ENCODE measurements around the gene ENTHD1. TPM values are rescaled to one million over a fixed set of nuclear protein-coding genes. Genes with fewer than 3 reads are reported as not detected.

ENTHD1 gene
- total and polyA plus RNA-seq, 4 donors: 0.12 TPM; not detected in 3

GRCh38 chr22:39733191-39733590 is 160.4 kb downstream of the ENTHD1 start:
- DNase-seq: no peak
- H3K27me3 ChIP-seq (ENCODE audit: control insufficient read depth in 1 of 2, insufficient read depth in 2 of 2, low read length in 1 of 2): no peaks in the 10 kb centered on the region
- intact Hi-C loops (cut with DNase I): no loop called here
- no peak overlapping the region for H3K4me3 ChIP-seq (ENCODE audit: low read length in 2 of 2)
- 76 to 79% methylated on average over 2 of the region's 2 CpGs for WGBS, 2 donors
- no peaks in the 10 kb centered on the region for H3K36me3 ChIP-seq (ENCODE audit: control insufficient read depth in 1 of 2, insufficient read depth in 2 of 2, low read length in 1 of 2)
- ATAC-seq (ENCODE audit: low FRiP score): no peak
- H3K27ac ChIP-seq (ENCODE audit: low read depth in 1 of 2, low read length in 2 of 2): no peak overlapping the region
- H3K4me1 ChIP-seq (ENCODE audit: control insufficient read depth in 1 of 2, insufficient read depth in 2 of 2, low read length in 2 of 2): no peaks in the 10 kb centered on the region
- peaks cover 3% of the 10 kb centered on the region for H3K9me3 ChIP-seq (ENCODE audit: control insufficient read depth, low read length)

- no peak for ATAC-seq (ENCODE audit: low FRiP score)
- H3K36me3 ChIP-seq (ENCODE audit: control insufficient read depth in 1 of 2, insufficient read depth in 2 of 2, low read length in 1 of 2): no peaks in the 10 kb centered on the region
- WGBS, 2 donors: 75 to 80% methylated on average over 8 of the region's 8 CpGs
- H3K27ac ChIP-seq (ENCODE audit: low read depth in 1 of 2, low read length in 2 of 2): no peak overlapping the region
- intact Hi-C loops (cut with DNase I): no loop called here
- H3K9me3 ChIP-seq (ENCODE audit: control insufficient read depth, low read length): peaks cover 3% of the 10 kb centered on the region
- H3K4me1 ChIP-seq (ENCODE audit: control insufficient read depth in 1 of 2, insufficient read depth in 2 of 2, low read length in 2 of 2): no peaks in the 10 kb centered on the region
- no peak for DNase-seq
- no peaks in the 10 kb centered on the region for H3K27me3 ChIP-seq (ENCODE audit: control insufficient read depth in 1 of 2, insufficient read depth in 2 of 2, low read length in 1 of 2)
- H3K4me3 ChIP-seq (ENCODE audit: low read length in 2 of 2): no peak overlapping the region
Observed at GRCh38 chr22:39732625-39733024, 160.9 kb downstream of the ENTHD1 start.

DNA sequence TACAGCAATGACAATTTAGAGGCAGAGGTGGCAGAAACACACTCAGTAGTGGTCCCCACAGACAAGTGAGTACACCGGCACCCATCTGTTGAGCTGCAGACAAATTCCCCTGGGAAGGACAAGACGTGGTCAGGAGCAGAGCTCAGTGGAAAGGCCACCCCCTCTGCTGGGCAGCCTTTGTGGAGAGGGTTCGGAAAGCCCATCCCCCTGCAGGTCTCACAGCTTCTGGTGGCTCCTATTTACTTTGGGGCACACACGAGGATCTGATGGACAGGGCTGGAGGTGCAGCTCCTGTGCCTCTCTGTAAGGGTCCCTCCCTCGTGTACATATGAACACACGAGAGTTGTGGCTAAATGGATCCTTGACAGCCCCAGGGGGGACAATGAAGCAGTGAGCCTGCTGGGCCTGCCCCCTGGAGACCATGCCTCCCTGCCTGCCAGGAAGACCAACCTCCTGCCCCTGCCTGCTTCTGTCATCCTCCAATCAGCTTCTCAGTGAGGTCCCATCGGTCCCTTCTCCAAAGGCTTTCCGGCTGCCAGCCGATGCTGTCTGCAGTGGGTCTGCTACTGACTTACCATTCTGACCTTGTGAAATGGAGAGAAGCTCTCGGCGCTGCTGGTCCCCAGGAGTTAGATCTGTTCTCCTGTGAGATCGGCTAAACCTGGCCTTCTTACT is 161.5 kb downstream of the ENTHD1 start:
- ATAC-seq (ENCODE audit: low FRiP score) (no peak), DNase-seq (no peak)
- H3K4me1 ChIP-seq (ENCODE audit: control insufficient read depth in 1 of 2, insufficient read depth in 2 of 2, low read length in 2 of 2): no peaks in the 10 kb centered on the region
- H3K27me3 ChIP-seq (ENCODE audit: control insufficient read depth in 1 of 2, insufficient read depth in 2 of 2, low read length in 1 of 2): no peaks in the 10 kb centered on the region
- H3K27ac ChIP-seq (ENCODE audit: low read depth in 1 of 2, low read length in 2 of 2): no peak overlapping the region
- intact Hi-C loops (cut with DNase I): no loop called here
- 21 to 32% methylated on average over 12 of the region's 12 CpGs for WGBS, 2 donors
- H3K9me3 ChIP-seq (ENCODE audit: control insufficient read depth, low read length): peaks cover 3% of the 10 kb centered on the region
- H3K4me3 ChIP-seq (ENCODE audit: low read length in 2 of 2): no peak overlapping the region
- no peaks in the 10 kb centered on the region for H3K36me3 ChIP-seq (ENCODE audit: control insufficient read depth in 1 of 2, insufficient read depth in 2 of 2, low read length in 1 of 2)

DNA sequence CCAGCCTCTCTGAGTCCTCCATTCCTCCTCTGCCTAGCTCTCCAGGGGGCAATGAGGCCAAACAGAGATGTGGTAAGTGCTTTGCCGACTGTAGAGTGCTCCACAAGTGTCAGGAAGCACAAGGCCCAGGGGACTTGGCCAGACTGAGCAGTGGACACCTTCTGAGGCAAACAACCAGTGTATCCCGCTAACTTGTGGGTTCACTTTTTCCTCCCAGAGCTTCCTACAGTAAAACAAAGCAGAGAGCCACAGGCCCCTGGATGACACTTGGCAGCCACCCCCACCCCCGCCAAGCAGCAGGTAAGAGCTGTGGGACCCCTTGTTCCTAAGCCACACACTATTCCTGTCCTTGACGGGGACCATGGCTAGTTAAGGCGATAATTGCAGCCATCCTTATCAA is 162.1 kb downstream of the ENTHD1 start:
- no peaks in the 10 kb centered on the region for H3K4me1 ChIP-seq (ENCODE audit: control insufficient read depth in 1 of 2, insufficient read depth in 2 of 2, low read length in 2 of 2)
- H3K9me3 ChIP-seq (ENCODE audit: control insufficient read depth, low read length): peaks cover 3% of the 10 kb centered on the region
- H3K4me3 ChIP-seq (ENCODE audit: low read length in 2 of 2): no peak overlapping the region
- H3K36me3 ChIP-seq (ENCODE audit: control insufficient read depth in 1 of 2, insufficient read depth in 2 of 2, low read length in 1 of 2): no peaks in the 10 kb centered on the region
- no peaks in the 10 kb centered on the region for H3K27me3 ChIP-seq (ENCODE audit: control insufficient read depth in 1 of 2, insufficient read depth in 2 of 2, low read length in 1 of 2)
- no peak overlapping the region for H3K27ac ChIP-seq (ENCODE audit: low read depth in 1 of 2, low read length in 2 of 2)
- DNase-seq (no peak), ATAC-seq (ENCODE audit: low FRiP score) (no peak)
- intact Hi-C loops (cut with DNase I): no loop called here
- WGBS, 2 donors: 71 to 83% methylated on average over 5 of the region's 5 CpGs

DNA sequence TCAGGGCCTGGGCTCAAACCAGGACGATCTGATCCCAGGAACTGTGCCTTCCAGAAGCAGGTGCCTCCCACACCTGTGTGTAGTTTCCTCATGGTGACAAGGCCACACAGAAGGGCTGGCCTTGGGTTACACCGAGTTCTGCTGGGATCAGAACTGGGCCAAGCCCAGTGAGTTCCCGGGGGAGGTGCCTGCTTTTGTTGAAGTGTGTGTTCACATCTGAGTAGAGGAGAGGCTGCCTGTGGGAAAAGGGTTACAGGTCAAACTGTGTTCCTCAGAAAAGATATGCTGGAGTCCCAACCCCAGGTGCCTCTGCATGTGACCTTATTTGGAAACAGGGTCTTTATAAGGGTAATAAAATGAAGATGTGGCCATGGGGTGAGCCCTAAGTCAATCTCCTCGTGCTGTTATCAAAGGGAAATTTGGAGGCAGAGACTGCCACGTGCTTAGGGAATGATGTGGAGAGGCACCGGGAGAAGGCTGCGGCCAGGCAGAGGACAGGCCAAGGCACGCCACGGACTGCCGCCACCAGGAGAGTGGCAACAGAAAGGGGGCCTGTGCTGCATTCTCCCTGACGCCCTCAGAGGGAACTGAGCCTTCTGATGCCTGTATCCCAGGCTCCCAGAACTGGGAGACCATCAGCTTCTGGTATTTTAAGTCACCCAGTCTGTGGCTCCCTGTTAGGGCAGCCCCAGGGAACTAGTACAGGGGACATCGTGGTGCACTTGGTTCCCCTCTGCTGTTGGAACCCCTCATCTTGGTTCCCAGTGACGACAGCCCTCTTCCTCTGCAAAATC is 164.2 kb downstream of the ENTHD1 start:
- Histone ChIP-seq H3K4me3 (ENCODE audit: low read length in 2 of 2) (no peak overlapping the region), H3K9me3 (ENCODE audit: control insufficient read depth, low read length) (peaks cover 3% of the 10 kb centered on the region), H3K27ac (ENCODE audit: low read depth in 1 of 2, low read length in 2 of 2) (no peak overlapping the region), H3K4me1 (ENCODE audit: control insufficient read depth in 1 of 2, insufficient read depth in 2 of 2, low read length in 2 of 2) (no peaks in the 10 kb centered on the region), H3K36me3 (ENCODE audit: control insufficient read depth in 1 of 2, insufficient read depth in 2 of 2, low read length in 1 of 2) (no peaks in the 10 kb centered on the region), H3K27me3 (ENCODE audit: control insufficient read depth in 1 of 2, insufficient read depth in 2 of 2, low read length in 1 of 2) (no peaks in the 10 kb centered on the region)
- DNase-seq: no peak
- WGBS, 2 donors: 66 to 67% methylated on average over 13 of the region's 13 CpGs
- ATAC-seq (ENCODE audit: low FRiP score): no peak
- intact Hi-C loops (cut with DNase I): no loop called here

- H3K4me1 ChIP-seq (ENCODE audit: control insufficient read depth in 1 of 2, insufficient read depth in 2 of 2, low read length in 2 of 2): no peaks in the 10 kb centered on the region
- H3K36me3 ChIP-seq (ENCODE audit: control insufficient read depth in 1 of 2, insufficient read depth in 2 of 2, low read length in 1 of 2): no peaks in the 10 kb centered on the region
- H3K27ac ChIP-seq (ENCODE audit: low read depth in 1 of 2, low read length in 2 of 2): no peak overlapping the region
- WGBS, 2 donors: 80 to 81% methylated on average over 12 of the region's 12 CpGs
- DNase-seq: no peak
- no peak overlapping the region for H3K4me3 ChIP-seq (ENCODE audit: low read length in 2 of 2)
- H3K27me3 ChIP-seq (ENCODE audit: control insufficient read depth in 1 of 2, insufficient read depth in 2 of 2, low read length in 1 of 2): no peaks in the 10 kb centered on the region
- intact Hi-C loops (cut with DNase I): no loop called here
- peaks cover 3% of the 10 kb centered on the region for H3K9me3 ChIP-seq (ENCODE audit: control insufficient read depth, low read length)
- ATAC-seq (ENCODE audit: low FRiP score): no peak
Observed at GRCh38 chr22:39728236-39728860, 165.2 kb downstream of the ENTHD1 start.

- DNase-seq: peak in 1 of 2 donors; percentile 23
- Histone ChIP-seq H3K4me3 (ENCODE audit: low read length in 2 of 2) (no peak overlapping the region), H3K4me1 (ENCODE audit: control insufficient read depth in 1 of 2, insufficient read depth in 2 of 2, low read length in 2 of 2) (no peaks in the 10 kb centered on the region), H3K27ac (ENCODE audit: low read depth in 1 of 2, low read length in 2 of 2) (no peak overlapping the region), H3K27me3 (ENCODE audit: control insufficient read depth in 1 of 2, insufficient read depth in 2 of 2, low read length in 1 of 2) (no peaks in the 10 kb centered on the region), H3K9me3 (ENCODE audit: control insufficient read depth, low read length) (peaks cover 3% of the 10 kb centered on the region), H3K36me3 (ENCODE audit: control insufficient read depth in 1 of 2, insufficient read depth in 2 of 2, low read length in 1 of 2) (no peaks in the 10 kb centered on the region)
- intact Hi-C loops (cut with DNase I): no loop called here
- ATAC-seq (ENCODE audit: low FRiP score): no peak
- WGBS, 2 donors: 49 to 56% methylated on average over 15 of the region's 15 CpGs
Observed at GRCh38 chr22:39727541-39727940, 166.0 kb downstream of the ENTHD1 start.

DNA sequence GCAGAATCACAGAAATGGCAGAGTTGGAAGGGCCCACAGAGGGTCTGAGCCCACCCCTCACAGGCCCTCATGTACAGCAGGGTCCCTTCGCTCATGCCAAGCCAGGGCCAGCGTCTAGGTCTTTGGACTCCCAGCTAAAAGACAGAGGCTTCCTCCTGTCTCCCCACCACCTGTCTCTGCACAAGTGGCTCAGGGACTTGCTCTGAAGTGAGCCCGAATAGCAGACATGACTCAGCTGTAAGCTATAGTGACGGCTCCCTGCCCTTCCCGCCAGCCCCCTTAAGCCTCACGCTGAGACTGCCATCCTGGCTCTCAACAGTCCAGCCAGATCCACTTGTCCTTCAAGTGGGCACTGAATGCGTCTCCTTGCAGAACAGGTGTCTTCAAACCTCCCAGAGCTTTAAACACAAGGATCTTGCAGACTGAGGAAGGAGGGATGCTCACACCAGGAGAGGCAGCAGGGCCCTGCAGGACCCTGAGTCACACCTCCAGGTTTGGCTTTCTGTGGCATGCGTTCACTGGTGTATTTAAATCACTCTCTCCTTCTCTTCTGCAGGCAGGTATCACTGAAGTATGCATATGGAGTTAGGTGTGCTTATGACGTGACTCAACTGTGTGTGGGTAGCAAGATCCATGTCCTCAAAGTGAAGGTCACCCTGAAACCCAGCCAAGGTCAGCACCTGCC is 168.1 kb downstream of the ENTHD1 start:
- WGBS, 2 donors: 78 to 80% methylated on average over 9 of the region's 9 CpGs
- Histone ChIP-seq H3K27ac (ENCODE audit: low read depth in 1 of 2, low read length in 2 of 2) (no peak overlapping the region), H3K9me3 (ENCODE audit: control insufficient read depth, low read length) (no peaks in the 10 kb centered on the region), H3K27me3 (ENCODE audit: control insufficient read depth in 1 of 2, insufficient read depth in 2 of 2, low read length in 1 of 2) (no peaks in the 10 kb centered on the region), H3K4me1 (ENCODE audit: control insufficient read depth in 1 of 2, insufficient read depth in 2 of 2, low read length in 2 of 2) (no peaks in the 10 kb centered on the region), H3K4me3 (ENCODE audit: low read length in 2 of 2) (no peak overlapping the region), H3K36me3 (ENCODE audit: control insufficient read depth in 1 of 2, insufficient read depth in 2 of 2, low read length in 1 of 2) (no peaks in the 10 kb centered on the region)
- intact Hi-C loops (cut with DNase I): no loop called here
- DNase-seq (no peak), ATAC-seq (ENCODE audit: low FRiP score) (no peak)

All from aorta (tissue), 5 donors.